ENCODE data around the gene FOXN4.

FOXN4 gene

GRCh38 chr12:109308534-109309380 is at the start of gene FOXN4:
Gene FOXN4, minus strand, starts transcription at chr12:109309284. Its CDS starts 963 bp downstream, at chr12:109308321.
- TF ChIP-seq CTCF (IDR thresholded peaks at IDR 0.05) = no peak

- no peak for TF ChIP-seq CTCF (IDR thresholded peaks at IDR 0.05)
Measured at GRCh38 chr12:109358154-109358869, 49.2 kb upstream of the FOXN4 start.

GRCh38 chr12:109357032-109357431 is 47.9 kb upstream of the FOXN4 start:
- no peak for TF ChIP-seq CTCF (IDR thresholded peaks at IDR 0.05)

- TF ChIP-seq CTCF (IDR thresholded peaks at IDR 0.05) = no peak
Measured at GRCh38 chr12:109356577-109356976, 47.5 kb upstream of the FOXN4 start.

- TF ChIP-seq CTCF (IDR thresholded peaks at IDR 0.05) = no peak
Measured at GRCh38 chr12:109352184-109352583, 43.1 kb upstream of the FOXN4 start.

GRCh38 chr12:109347589-109347988 is 38.5 kb upstream of the FOXN4 start, which contains the start of gene MYO1H:
Gene MYO1H, plus strand, starts transcription at chr12:109347900. Its CDS starts 61 bp downstream, at chr12:109347961.
- TF ChIP-seq CTCF (IDR thresholded peaks at IDR 0.05) = no peak

GRCh38 chr12:109346920-109347319 is 37.8 kb upstream of the FOXN4 start:
- no peak; the same call in 1 of the 2 replicates for TF ChIP-seq CTCF (IDR thresholded peaks at IDR 0.05)
